IPS DF 19.7 (cell line): ENCODE measurements around the gene GRID2.
A peak's percentile ranks its signal among the peaks of the same experiment; 100 is the strongest.
"Not testable (repeated sequence)": the region's sequence is repeated elsewhere in the genome, so short reads cannot be mapped to it uniquely, and the experiment has no call there.

Source experiments
- DNase-seq: peaks from one replicate; pipeline ENCODE4 v3.0.0-alpha.2; 2013; ENCODE audit warnings: low read depth, low spot score

Gene GRID2

GRCh38 chr4:93186846-93187245, 883.1 kb downstream of the GRID2 start:
- DNase-seq, result no peak

- no peak for DNase-seq
These were observed 883.7 kb downstream of the GRID2 start for GRCh38 chr4:93187466-93187865.

GRCh38 chr4:93187892-93188291, 884.1 kb downstream of the GRID2 start:
- DNase-seq, result no peak

DNA sequence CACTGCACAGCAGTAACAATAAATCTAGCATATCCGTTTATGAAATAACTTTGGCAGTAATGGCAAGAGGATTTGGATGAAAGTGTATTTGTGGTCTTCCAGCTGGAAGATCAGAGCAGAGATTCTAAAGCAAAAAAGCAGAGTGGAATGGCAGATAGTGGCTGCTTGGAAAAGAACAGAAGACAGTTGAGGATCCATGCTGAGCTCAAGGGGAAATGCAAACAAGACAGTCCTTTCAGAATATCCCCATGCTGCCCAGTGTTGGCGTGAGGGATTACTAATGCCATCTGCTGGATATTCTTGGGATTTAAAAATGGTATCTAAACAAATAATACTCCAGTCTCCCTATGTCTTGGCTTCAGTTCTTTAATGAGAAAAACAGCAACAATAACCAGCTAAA, 895.7 kb downstream of the GRID2 start:
- peak; percentile 82 for DNase-seq

- no peak for DNase-seq
These were observed 897.8 kb downstream of the GRID2 start for GRCh38 chr4:93201471-93202096.

DNA sequence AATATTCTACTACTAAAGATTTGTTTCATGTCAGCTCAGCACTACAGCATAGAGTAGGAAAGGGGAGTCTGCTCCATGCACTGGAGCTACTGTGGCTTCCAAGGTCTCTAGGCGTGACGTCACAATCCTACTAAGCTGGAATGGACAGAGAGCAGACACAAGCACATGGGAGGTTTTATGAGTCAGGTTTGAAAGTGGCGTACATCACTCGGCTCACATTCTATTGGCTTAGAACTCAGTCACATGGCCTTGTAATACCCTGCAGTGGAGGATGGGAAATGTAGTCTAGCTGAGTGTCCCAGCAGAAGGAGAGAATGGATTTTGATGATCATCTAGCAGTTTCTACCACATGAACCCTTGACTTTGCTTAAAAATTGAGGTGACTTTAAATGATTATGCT, 899.9 kb downstream of the GRID2 start:
- DNase-seq, result peak; percentile 33

GRCh38 chr4:93212250-93212649, 908.5 kb downstream of the GRID2 start:
- DNase-seq, result no peak

GRCh38 chr4:93216646-93217045, 912.9 kb downstream of the GRID2 start:
- DNase-seq, result no peak

- no peak for DNase-seq
These were observed 913.7 kb downstream of the GRID2 start for GRCh38 chr4:93217431-93217830.

GRCh38 chr4:93221771-93222170, 918.0 kb downstream of the GRID2 start:
- DNase-seq, result no peak

- no peak for DNase-seq
These were observed 924.3 kb downstream of the GRID2 start for GRCh38 chr4:93228021-93228420.

GRCh38 chr4:93232883-93233282, 929.1 kb downstream of the GRID2 start:
- no peak for DNase-seq

GRCh38 chr4:93237521-93237920, 933.8 kb downstream of the GRID2 start:
- no peak for DNase-seq

GRCh38 chr4:93243262-93243661, 939.5 kb downstream of the GRID2 start:
- DNase-seq, result no peak

GRCh38 chr4:93261207-93261606, 957.4 kb downstream of the GRID2 start:
- no peak for DNase-seq

DNA sequence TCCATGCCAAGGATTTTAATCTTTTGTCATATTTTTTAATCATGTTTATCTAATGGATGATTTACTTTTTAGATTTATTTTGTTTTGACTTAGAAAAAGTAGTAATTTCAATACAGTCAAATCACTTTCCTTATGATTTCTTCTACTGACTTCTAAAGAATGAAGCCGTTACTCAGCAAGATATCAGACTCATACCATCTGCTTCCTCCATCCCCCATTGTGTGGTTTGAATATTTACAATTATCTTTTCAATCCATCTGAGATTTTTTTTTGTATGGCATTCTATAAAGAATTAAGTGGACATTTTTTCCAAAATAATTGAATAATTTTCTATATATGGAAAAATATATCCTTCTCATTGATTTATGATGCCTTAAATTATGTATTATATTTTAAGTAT, 959.4 kb downstream of the GRID2 start:
- DNase-seq, result no peak

DNA sequence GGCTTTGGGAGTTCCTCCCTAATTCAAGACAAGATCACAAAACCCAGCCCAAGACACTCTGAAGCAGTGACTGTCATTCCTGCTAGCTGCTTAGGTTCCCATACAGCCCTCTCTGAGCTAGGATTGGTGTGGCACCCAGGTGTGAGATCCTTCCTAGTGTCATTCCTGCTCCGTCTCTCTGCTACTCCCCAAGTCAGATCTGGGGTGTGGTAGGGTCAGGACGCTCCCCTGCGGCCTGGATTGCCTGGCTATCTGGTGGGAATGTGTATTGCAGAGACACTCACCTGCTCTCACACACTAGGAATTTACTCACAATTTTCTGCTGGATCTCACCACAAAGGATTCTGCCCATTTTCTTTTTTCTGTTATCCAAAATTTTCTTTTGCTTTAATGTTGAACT, 964.0 kb downstream of the GRID2 start:
- no peak for DNase-seq

GRCh38 chr4:93285346-93285745, 981.6 kb downstream of the GRID2 start:
- no peak for DNase-seq

DNA sequence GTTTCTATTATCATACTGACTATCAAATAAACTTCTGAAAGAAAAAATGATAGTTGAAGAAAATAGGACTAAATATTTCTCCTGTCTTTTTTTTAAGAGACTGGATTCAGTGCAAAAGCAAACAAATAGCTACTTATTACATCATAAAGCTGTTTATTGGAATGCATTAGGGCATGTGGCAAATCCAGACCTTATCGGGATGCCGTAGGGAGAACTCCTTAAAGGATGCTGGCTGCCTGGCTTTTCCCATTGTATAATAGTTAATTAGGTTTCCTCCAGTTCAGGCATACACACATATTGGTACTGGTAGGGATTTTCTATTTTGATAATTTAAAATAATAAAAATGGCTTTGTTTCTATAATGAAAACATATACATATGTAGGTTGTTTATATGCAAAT, 985.5 kb downstream of the GRID2 start:
- DNase-seq, result no peak

DNA sequence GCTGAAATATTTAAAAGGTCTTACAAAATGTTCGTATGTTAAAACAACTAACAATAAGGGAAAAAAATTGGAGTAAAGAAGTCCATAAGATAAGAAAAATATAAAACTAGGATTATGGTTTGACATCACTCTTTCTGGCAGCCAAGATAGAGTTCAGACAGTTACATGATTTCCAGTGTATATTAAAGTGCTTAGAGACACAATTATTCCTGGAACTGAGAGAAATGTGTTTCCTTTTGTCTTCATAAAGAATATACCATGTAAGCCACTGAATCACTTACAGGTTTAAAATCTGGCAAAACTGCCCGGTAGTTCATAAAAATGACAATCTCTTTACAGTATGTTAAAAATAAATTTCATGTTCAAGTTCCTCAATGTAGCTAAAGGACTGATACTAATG, 986.1 kb downstream of the GRID2 start:
- no peak for DNase-seq

- no peak for DNase-seq
These were observed 995.4 kb downstream of the GRID2 start for GRCh38 chr4:93299118-93299517.

GRCh38 chr4:93300780-93301555, 997.2 kb downstream of the GRID2 start:
- not testable (repeated sequence) for DNase-seq

GRCh38 chr4:93302310-93302709, 998.5 kb downstream of the GRID2 start:
- no peak for DNase-seq
